T-helper 22 cell (primary cell): ENCODE measurements around the gene TOR1B.
"Not testable (repeated sequence)": the region's sequence is repeated elsewhere in the genome, so short reads cannot be mapped to it uniquely, and the experiment has no call there.

Experiments used
- DNase-seq: peaks from one replicate; pipeline ENCODE4 v3.0.0-alpha.2; 2020; ENCODE audit warnings: low read depth

Gene TOR1B

GRCh38 chr9:129802833-129803675, at the start of gene TOR1B:
Gene TOR1B (plus strand): TSS chr9:129803184. CDS start chr9:129803213, 29 bp downstream.
- DNase-seq = peak; percentile 88

- no peak for DNase-seq
Measured at GRCh38 chr9:129755151-129755550, 47.8 kb upstream of the TOR1B start.

GRCh38 chr9:129756191-129756590, 46.8 kb upstream of the TOR1B start:
- DNase-seq = no peak

GRCh38 chr9:129757045-129757444, 45.9 kb upstream of the TOR1B start:
- no peak for DNase-seq

- DNase-seq = no peak
Measured at GRCh38 chr9:129759319-129759718, 43.7 kb upstream of the TOR1B start.

- DNase-seq = no peak
Measured at GRCh38 chr9:129759804-129760502, 43.0 kb upstream of the TOR1B start.

GRCh38 chr9:129760784-129761183, 42.2 kb upstream of the TOR1B start:
- DNase-seq = not testable (repeated sequence)

- DNase-seq = no peak
Measured at GRCh38 chr9:129761293-129761900, 41.6 kb upstream of the TOR1B start.

- no peak for DNase-seq
Measured at GRCh38 chr9:129761901-129762369, 41.0 kb upstream of the TOR1B start.

GRCh38 chr9:129762370-129762984, 40.5 kb upstream of the TOR1B start:
- DNase-seq = not testable (repeated sequence)

GRCh38 chr9:129762985-129763926, 39.7 kb upstream of the TOR1B start:
- no peak for DNase-seq

GRCh38 chr9:129765764-129766317, 37.1 kb upstream of the TOR1B start:
- no peak for DNase-seq

GRCh38 chr9:129768486-129768885, 34.5 kb upstream of the TOR1B start:
- no peak for DNase-seq

- DNase-seq = no peak
Measured at GRCh38 chr9:129769669-129770068, 33.3 kb upstream of the TOR1B start.

GRCh38 chr9:129770741-129771140, 32.2 kb upstream of the TOR1B start:
- no peak for DNase-seq

GRCh38 chr9:129773262-129774048, 29.5 kb upstream of the TOR1B start:
- no peak for DNase-seq

- no peak for DNase-seq
Measured at GRCh38 chr9:129774791-129775447, 28.1 kb upstream of the TOR1B start.

GRCh38 chr9:129775448-129775798, 27.6 kb upstream of the TOR1B start:
- no peak for DNase-seq

- not testable (repeated sequence) for DNase-seq
Measured at GRCh38 chr9:129776096-129776495, 26.9 kb upstream of the TOR1B start.

GRCh38 chr9:129776566-129776937, 26.4 kb upstream of the TOR1B start:
- DNase-seq = no peak
